ENCODE results near the gene LAMP2. TPM values are rescaled to one million over a fixed set of nuclear protein-coding genes. Genes with fewer than 3 reads are reported as not detected.

LAMP2 gene
- total RNA-seq, 4 donors from 2014 or later = 70.0 to 112 (median 110) TPM

- in situ Hi-C loops (cut with MboI; ENCODE audit: low sequenced_read_pairs in 4 of 4) = no loop called here
- ATAC-seq = peak; percentile 97 to 99
Measured at GRCh38 chrX:120485638-120486520, 16.8 kb upstream of the LAMP2 start.

GRCh38 chrX:120485315-120485637, 16.2 kb upstream of the LAMP2 start:
- no peaks in the 10 kb centered on the region for H3K27me3 ChIP-seq
- ATAC-seq (no peak), DNase-seq (no peak)
- H3K36me3 ChIP-seq = no peaks in the 10 kb centered on the region
- H3K9me3 ChIP-seq = no peaks in the 10 kb centered on the region
- H3K4me1 ChIP-seq = peaks cover 0 to 3% of the 10 kb centered on the region in 2 donors
- TF ChIP-seq, protein P1, sequence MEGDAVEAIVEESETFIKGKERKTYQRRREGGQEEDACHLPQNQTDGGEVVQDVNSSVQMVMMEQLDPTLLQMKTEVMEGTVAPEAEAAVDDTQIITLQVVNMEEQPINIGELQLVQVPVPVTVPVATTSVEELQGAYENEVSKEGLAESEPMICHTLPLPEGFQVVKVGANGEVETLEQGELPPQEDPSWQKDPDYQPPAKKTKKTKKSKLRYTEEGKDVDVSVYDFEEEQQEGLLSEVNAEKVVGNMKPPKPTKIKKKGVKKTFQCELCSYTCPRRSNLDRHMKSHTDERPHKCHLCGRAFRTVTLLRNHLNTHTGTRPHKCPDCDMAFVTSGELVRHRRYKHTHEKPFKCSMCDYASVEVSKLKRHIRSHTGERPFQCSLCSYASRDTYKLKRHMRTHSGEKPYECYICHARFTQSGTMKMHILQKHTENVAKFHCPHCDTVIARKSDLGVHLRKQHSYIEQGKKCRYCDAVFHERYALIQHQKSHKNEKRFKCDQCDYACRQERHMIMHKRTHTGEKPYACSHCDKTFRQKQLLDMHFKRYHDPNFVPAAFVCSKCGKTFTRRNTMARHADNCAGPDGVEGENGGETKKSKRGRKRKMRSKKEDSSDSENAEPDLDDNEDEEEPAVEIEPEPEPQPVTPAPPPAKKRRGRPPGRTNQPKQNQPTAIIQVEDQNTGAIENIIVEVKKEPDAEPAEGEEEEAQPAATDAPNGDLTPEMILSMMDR (IDR thresholded peaks at IDR 0.05 in 4 of 5, conservative IDR thresholded peaks at IDR 0.05 in 1 of 5) = no peak
- no peak for TF ChIP-seq POLR2A (IDR thresholded peaks at IDR 0.05)
- intact Hi-C loops (cut with DNase I; ENCODE audit: low total_unique reads) = loop anchor here (5.0 to 10.0 kb wide), 3 partner anchors 77 to 233 kb away; partner anchors contain the start of genes CUL4B and ZBTB33
- H3K27ac ChIP-seq = peak overlapping the region; percentile 83 to 93 (median 86)
- peak overlapping the region; percentile 48 to 62 (median 60) for H3K4me3 ChIP-seq
- in situ Hi-C loops (cut with MboI; ENCODE audit: low sequenced_read_pairs in 4 of 4) = no loop called here

More at GRCh38 chrX:120485638-120486520, 16.8 kb upstream of the LAMP2 start:
- peaks cover 0 to 3% of the 10 kb centered on the region in 2 donors for H3K4me1 ChIP-seq
- peak overlapping the region; percentile 48 to 62 (median 60) for H3K4me3 ChIP-seq
- no peaks in the 10 kb centered on the region for H3K36me3 ChIP-seq
- H3K27ac ChIP-seq = peak overlapping the region; percentile 83 to 93 (median 86)
- no peaks in the 10 kb centered on the region for H3K27me3 ChIP-seq
- H3K9me3 ChIP-seq = no peaks in the 10 kb centered on the region
- peak; percentile 8 to 15 for TF ChIP-seq POLR2A (IDR thresholded peaks at IDR 0.05)
- TF ChIP-seq, protein P1 (IDR thresholded peaks at IDR 0.05 in 4 of 5, conservative IDR thresholded peaks at IDR 0.05 in 1 of 5) = peak; percentile 44 to 66 (median 58)
- peak; percentile 56 to 81 for DNase-seq
- intact Hi-C loops (cut with DNase I; ENCODE audit: low total_unique reads) = loop anchor here (2.0 to 10.0 kb wide), 4 partner anchors 17 to 234 kb away; partner anchors contain the start of genes CUL4B, LAMP2 and ZBTB33

- ATAC-seq (no peak), DNase-seq (no peak)
- Histone ChIP-seq H3K27me3 (no peaks in the 10 kb centered on the region), H3K4me3 (no peak overlapping the region), H3K27ac (no peak overlapping the region), H3K36me3 (no peaks in the 10 kb centered on the region), H3K4me1 (no peaks in the 10 kb centered on the region), H3K9me3 (no peaks in the 10 kb centered on the region)
- TF ChIP-seq, protein P1 (IDR thresholded peaks at IDR 0.05 in 4 of 5, conservative IDR thresholded peaks at IDR 0.05 in 1 of 5) = no peak
- no peak for TF ChIP-seq POLR2A (IDR thresholded peaks at IDR 0.05)
- in situ Hi-C loops (cut with MboI; ENCODE audit: low sequenced_read_pairs in 4 of 4) (loop anchor here in 3 of 4 donors (10.0 kb wide), 1 partner anchor 143 kb away; no protein-coding TSS in a partner anchor), intact Hi-C loops (cut with DNase I; ENCODE audit: low total_unique reads) (no loop called here)
Measured at GRCh38 chrX:120477453-120477852, 8.4 kb upstream of the LAMP2 start.

DNA sequence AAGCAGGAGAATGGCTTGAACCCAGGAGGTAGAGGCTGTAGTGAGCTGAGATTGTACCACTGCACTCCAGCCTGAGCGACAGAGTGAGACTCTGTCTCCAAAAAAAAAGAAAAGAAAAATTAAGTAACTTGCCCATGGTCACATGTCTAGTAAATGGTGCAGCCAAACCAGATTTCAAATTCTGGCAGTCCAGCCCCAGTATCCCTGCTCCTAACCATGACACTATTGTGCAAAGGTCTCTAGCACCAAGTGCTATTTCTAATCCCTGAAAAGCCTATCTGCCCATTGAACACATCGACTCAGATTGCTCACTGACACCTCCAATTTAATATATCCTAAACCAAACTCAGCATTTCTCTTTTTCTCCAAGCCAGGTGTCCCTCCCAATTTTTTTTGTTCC, 7.6 kb upstream of the LAMP2 start:
- TF ChIP-seq, protein P1 (IDR thresholded peaks at IDR 0.05 in 4 of 5, conservative IDR thresholded peaks at IDR 0.05 in 1 of 5) = no peak
- DNase-seq (no peak), ATAC-seq (no peak)
- Histone ChIP-seq H3K9me3 (no peaks in the 10 kb centered on the region), H3K4me3 (no peak overlapping the region), H3K4me1 (no peaks in the 10 kb centered on the region), H3K27me3 (no peaks in the 10 kb centered on the region), H3K36me3 (no peaks in the 10 kb centered on the region), H3K27ac (no peak overlapping the region)
- intact Hi-C loops (cut with DNase I; ENCODE audit: low total_unique reads) = no loop called here
- in situ Hi-C loops (cut with MboI; ENCODE audit: low sequenced_read_pairs in 4 of 4) = loop anchor here in 3 of 4 donors (10.0 kb wide), 1 partner anchor 142 kb away; no protein-coding TSS in a partner anchor
